Memory B cell (primary cell): ENCODE results near the gene CLIC4.

Experiments used
- ATAC-seq: fragments of 150-1000 bp; cut with Tn5 transposase; 2 replicates; pipeline ENCODE4 v1.10.0; 2021; ENCODE audit warnings: low read depth, mild to moderate bottlenecking, moderate library complexity
- DNase-seq, 2 donors: peaks; one replicate each; pipeline ENCODE4 v3.0.0; 2022; ENCODE audit warnings: low spot score in 2 of 2
- H3K27ac Mint-ChIP-seq: one replicate; pipeline ENCODE4 v1.8.0; 2022; ENCODE audit warnings: mild to moderate bottlenecking, moderate library complexity, mixed read lengths
- H3K27me3 Mint-ChIP-seq: one replicate; pipeline ENCODE4 v1.8.0; 2022; ENCODE audit warnings: mixed read lengths
- H3K36me3 Mint-ChIP-seq: one replicate; pipeline ENCODE4 v1.8.0; 2022; ENCODE audit warnings: mild to moderate bottlenecking, mixed read lengths
- H3K4me1 Mint-ChIP-seq: one replicate; pipeline ENCODE4 v1.8.0; 2022; ENCODE audit warnings: mixed read lengths
- H3K4me3 Mint-ChIP-seq: one replicate; pipeline ENCODE4 v1.8.0; 2022; ENCODE audit warnings: mild to moderate bottlenecking, moderate library complexity, mixed read lengths
- H3K9me3 Mint-ChIP-seq: one replicate; pipeline ENCODE4 v1.8.0; 2022; ENCODE audit warnings: mixed read lengths

CLIC4 gene

GRCh38 chr1:24849672-24850295, 104.5 kb downstream of the CLIC4 start:
- no peak for DNase-seq
- ATAC-seq, result no peak
- H3K9me3 Mint-ChIP-seq, result no peaks in the 10 kb centered on the region
- peak overlapping the region; percentile 80 for H3K4me3 Mint-ChIP-seq
- no peaks in the 10 kb centered on the region for H3K36me3 Mint-ChIP-seq
- peaks cover 11% of the 10 kb centered on the region for H3K4me1 Mint-ChIP-seq
- H3K27ac Mint-ChIP-seq, result peak overlapping the region; percentile 84
- H3K27me3 Mint-ChIP-seq, result no peaks in the 10 kb centered on the region

DNA sequence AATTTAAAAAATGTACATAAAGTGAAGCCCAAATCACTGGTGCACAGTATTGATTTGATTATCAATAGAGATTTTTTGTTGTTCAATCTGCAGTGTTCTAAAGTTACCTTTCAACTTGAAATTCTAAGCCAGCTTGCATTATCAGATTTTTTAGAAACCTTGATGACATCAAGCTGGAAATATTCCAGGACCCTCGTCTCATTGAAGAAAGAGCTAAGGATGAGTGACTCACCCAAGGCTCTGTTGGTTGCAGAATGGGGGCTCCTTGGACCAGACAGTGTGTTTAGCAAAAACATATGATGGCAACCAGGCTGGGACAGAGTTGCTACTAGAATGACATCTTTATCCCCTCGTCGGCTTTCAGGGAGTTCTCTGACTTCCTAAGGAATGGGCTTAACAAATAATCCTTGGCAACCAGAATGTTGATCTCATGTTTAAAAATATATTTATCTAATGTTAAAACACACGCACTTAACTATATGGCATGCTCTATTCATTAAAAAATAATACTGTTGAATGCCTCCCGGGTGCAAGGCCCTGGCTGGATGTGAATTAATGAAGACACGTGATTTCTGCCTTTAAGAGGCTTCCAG, 105.2 kb downstream of the CLIC4 start:
- H3K27ac Mint-ChIP-seq, result no peak overlapping the region
- DNase-seq, result peak in 1 of 2 donors; percentile 4
- H3K4me1 Mint-ChIP-seq, result peaks cover 11% of the 10 kb centered on the region
- H3K9me3 Mint-ChIP-seq, result no peaks in the 10 kb centered on the region
- H3K36me3 Mint-ChIP-seq, result no peaks in the 10 kb centered on the region
- no peak for ATAC-seq
- H3K27me3 Mint-ChIP-seq, result no peaks in the 10 kb centered on the region
- no peak overlapping the region for H3K4me3 Mint-ChIP-seq

DNA sequence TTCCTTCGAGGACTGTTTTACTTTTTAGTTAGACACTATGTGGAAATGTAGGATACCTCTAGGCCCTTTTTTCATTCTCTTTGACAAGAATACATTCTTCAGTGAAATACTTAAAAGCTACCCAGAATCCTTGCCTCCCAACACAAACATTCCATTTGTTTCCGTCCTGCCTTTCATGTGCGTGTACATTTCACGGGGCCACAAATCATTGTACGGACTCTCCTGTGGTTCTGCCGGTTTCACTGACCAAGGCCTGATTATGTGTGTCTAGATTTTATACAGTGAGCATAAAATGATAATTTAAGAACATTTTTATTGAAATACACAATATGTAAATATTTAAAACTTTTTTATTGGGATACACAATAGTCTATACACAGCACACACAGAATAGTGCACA, 108.4 kb downstream of the CLIC4 start:
- Mint-ChIP-seq H3K4me1 (peaks cover 8% of the 10 kb centered on the region), H3K9me3 (no peaks in the 10 kb centered on the region), H3K36me3 (no peaks in the 10 kb centered on the region), H3K27me3 (no peaks in the 10 kb centered on the region), H3K27ac (no peak overlapping the region), H3K4me3 (no peak overlapping the region)
- ATAC-seq, result no peak
- no peak for DNase-seq

DNA sequence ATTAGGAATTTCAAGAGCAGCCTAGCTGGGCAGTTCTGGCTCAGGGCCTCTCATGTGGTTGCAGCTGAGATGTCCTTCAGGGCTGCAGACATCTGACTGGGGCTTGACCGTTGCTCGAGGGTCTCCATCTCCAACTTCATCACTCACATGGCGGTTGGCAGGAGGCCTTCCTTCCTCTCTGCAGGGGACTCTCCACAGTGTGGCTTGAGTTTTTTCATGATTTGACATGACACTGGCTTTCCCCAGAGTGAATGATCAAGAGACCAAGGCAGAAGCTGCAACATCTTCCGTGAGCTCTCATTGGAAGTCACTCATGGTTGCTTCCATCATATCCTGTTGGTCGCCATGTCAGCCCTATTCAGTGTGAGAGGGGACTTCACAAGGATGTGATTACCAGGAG, 110.2 kb downstream of the CLIC4 start:
- Mint-ChIP-seq H3K27ac (no peak overlapping the region), H3K4me3 (no peak overlapping the region), H3K4me1 (no peaks in the 10 kb centered on the region), H3K9me3 (no peaks in the 10 kb centered on the region), H3K36me3 (no peaks in the 10 kb centered on the region), H3K27me3 (no peaks in the 10 kb centered on the region)
- ATAC-seq (no peak), DNase-seq (no peak)

GRCh38 chr1:24856787-24857506, 111.7 kb downstream of the CLIC4 start:
- no peaks in the 10 kb centered on the region for H3K4me1 Mint-ChIP-seq
- ATAC-seq, result no peak
- peak in 1 of 2 donors; percentile 5 for DNase-seq
- H3K27me3 Mint-ChIP-seq, result no peaks in the 10 kb centered on the region
- H3K4me3 Mint-ChIP-seq, result no peak overlapping the region
- H3K27ac Mint-ChIP-seq, result no peak overlapping the region
- no peaks in the 10 kb centered on the region for H3K36me3 Mint-ChIP-seq
- H3K9me3 Mint-ChIP-seq, result no peaks in the 10 kb centered on the region

DNA sequence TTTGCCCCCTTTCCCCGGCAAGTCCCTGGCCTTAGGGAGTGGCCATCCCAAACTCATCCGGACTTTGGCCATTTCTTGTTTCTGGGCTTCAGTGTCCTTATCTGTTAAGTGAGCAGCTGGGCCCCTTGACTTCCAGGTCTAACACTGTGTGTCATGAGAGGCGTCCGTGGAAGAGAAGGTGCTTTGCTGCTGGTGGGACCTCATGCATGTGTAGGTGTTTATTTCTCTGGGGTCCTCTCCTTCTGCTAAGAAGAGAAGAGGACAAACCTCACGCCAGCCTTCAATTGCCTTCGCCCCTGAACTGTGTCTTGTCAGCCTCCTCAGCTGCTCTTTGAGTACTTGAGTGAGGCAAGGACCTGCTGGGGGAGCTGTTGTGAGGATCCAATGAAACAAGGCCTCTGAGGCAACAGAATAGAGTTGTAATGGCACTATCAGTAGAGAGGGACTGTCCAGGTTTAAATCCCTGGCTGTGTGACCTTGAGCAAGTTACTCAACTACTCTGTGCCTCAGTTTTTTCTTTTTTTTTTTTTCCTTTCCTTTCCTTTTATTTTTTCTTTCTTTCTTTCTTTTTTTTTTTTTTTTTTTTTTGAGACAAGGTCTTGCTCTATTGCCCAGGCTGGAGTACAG, 112.4 kb downstream of the CLIC4 start:
- Mint-ChIP-seq H3K4me3 (no peak overlapping the region), H3K27me3 (no peaks in the 10 kb centered on the region), H3K27ac (no peak overlapping the region), H3K36me3 (no peaks in the 10 kb centered on the region), H3K9me3 (no peaks in the 10 kb centered on the region), H3K4me1 (no peaks in the 10 kb centered on the region)
- ATAC-seq (no peak), DNase-seq (peak in 1 of 2 donors; percentile 9)

DNA sequence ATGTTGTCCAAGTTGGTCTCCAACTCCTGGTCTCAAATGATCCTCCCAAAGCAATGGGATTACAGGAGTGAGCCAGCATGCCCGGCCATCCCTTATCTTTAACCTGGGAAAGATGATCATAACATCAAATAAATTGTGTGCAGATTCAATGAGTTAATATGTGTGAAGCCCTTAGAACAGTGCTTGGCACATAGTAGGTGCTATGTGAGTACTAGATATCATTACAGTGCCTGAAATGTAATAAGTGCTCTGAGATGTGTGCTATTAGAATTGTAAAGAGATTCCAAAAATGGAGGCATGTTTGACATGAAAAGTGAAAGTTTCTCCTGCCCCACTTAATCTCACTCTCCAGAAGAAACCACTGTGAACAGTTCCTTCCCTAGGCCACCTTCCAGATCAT, 113.0 kb downstream of the CLIC4 start:
- no peaks in the 10 kb centered on the region for H3K9me3 Mint-ChIP-seq
- H3K27me3 Mint-ChIP-seq, result peaks cover 2% of the 10 kb centered on the region
- H3K4me3 Mint-ChIP-seq, result no peak overlapping the region
- DNase-seq, result peak in 1 of 2 donors; percentile 2
- H3K4me1 Mint-ChIP-seq, result no peaks in the 10 kb centered on the region
- no peak overlapping the region for H3K27ac Mint-ChIP-seq
- ATAC-seq, result no peak
- H3K36me3 Mint-ChIP-seq, result no peaks in the 10 kb centered on the region

DNA sequence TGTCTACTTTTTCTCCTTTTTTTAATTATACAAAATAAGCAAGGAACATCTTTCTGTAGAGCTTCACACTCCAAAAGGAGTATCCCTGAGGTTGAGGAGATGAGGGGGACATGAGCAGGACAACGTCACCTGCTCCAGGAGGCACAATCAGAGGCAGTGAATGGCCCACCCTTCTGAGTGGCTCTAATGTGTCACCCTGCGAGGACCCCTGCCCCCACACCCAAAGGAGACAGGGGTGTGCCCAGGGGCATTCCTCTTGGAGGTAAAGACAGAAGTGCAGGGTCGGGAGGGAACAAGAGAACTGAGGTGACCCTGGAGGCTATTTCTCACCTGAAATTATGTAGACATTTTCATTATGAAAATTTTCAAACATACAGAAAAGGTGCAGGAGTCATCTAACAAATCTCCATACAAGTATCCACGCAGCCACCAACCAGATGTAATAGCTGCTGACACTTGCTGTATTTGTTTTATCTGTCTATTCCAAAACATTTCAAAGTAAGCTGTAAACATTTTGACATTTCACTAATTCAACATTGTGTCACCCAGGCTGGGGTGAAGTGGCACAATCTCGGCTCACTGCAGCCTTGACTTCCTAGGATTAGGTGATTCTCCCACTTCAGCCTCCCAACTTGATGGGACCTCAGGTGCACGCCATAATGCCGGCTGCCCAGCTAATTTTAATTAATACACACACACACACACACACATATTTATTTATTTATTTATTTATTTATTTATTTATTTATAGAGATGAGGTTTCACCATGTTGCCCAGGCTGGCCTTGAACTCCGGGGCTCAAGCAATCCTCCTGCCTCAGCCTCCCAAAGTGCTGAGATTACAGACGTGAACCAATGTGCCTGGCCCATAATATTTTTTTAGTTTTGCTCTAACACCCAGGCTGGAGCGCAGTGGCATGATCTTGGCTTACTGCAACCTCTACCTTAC, 114.1 kb downstream of the CLIC4 start:
- Mint-ChIP-seq H3K4me3 (no peak overlapping the region), H3K27ac (no peak overlapping the region), H3K4me1 (peaks cover 4% of the 10 kb centered on the region), H3K36me3 (no peaks in the 10 kb centered on the region), H3K9me3 (no peaks in the 10 kb centered on the region), H3K27me3 (peaks cover 5% of the 10 kb centered on the region)
- DNase-seq (peak in 1 of 2 donors; percentile 0), ATAC-seq (no peak)

DNA sequence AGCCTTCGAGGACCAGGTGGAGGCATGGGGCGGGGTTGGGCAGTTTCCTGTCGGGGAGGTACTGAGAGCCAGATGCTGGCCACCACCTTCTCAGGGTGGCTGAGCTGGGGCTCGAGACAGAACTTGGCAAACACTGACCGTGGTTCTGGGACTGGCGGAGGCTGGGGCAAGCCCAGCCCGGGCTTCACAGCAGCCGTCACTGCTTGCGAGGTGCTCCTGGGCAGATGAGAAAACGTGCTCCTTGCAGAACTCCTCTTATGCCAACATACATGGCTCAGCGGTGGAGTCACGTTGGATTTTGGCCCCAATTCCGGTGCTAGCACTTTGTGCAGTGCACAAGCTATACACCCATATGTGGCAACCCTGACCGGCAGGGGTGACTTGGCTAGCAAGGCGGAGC, 115.6 kb downstream of the CLIC4 start:
- H3K9me3 Mint-ChIP-seq, result no peaks in the 10 kb centered on the region
- ATAC-seq (no peak), DNase-seq (no peak)
- H3K4me3 Mint-ChIP-seq, result no peak overlapping the region
- no peaks in the 10 kb centered on the region for H3K36me3 Mint-ChIP-seq
- H3K27me3 Mint-ChIP-seq, result peaks cover 7% of the 10 kb centered on the region
- no peak overlapping the region for H3K27ac Mint-ChIP-seq
- H3K4me1 Mint-ChIP-seq, result peaks cover 7% of the 10 kb centered on the region

DNA sequence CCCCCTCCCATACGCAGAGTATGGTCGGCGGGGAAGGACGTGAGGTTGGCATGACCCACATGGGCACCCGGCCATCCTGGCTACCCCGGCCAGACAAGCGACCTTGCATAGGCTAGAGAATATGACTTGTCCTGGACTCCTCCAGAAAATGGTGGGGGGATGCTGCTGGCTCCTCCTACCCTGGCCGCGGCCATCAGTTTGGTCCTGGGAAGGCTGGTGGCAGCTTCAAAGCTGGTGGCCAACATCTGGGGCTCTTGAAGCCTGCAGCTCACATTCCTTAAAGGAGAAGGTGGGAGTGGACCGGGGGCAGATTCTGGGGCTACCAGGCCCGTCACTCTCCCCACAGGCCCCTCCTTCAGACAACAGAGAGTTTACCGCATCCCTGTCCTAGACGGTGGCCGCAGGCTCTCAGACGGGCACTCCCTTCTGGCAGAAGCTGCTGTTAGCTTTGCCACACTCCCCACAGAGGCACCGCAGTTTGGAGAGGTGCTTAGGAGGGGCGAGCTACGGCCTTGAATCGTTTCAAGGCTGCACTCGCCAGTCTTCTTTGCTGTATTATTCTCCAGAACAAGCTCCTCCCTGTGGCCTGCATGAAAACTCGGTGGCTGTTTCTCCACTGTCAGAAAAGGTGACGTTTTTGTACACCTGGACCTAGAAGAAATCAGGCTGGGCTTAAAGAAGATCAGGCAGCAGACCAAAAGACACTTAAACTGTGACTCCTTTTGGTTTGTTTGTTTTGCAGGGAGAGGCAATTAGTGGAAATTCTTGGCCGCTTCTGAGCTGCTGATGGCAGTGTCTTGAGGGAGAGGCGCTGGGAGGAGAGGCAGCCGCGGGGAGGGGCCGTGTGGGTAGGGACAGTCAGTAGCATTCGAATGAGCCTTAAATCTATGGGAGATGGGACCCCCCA, 116.8 kb downstream of the CLIC4 start:
- Mint-ChIP-seq H3K9me3 (no peaks in the 10 kb centered on the region), H3K4me3 (no peak overlapping the region), H3K4me1 (peaks cover 12% of the 10 kb centered on the region), H3K27me3 (peaks cover 12% of the 10 kb centered on the region), H3K36me3 (no peaks in the 10 kb centered on the region), H3K27ac (no peak overlapping the region)
- ATAC-seq (no peak), DNase-seq (peak in 1 of 2 donors; percentile 9)

- no peaks in the 10 kb centered on the region for H3K9me3 Mint-ChIP-seq
- no peak overlapping the region for H3K27ac Mint-ChIP-seq
- DNase-seq (no peak), ATAC-seq (no peak)
- H3K36me3 Mint-ChIP-seq, result no peaks in the 10 kb centered on the region
- H3K4me1 Mint-ChIP-seq, result peaks cover 16% of the 10 kb centered on the region
- H3K27me3 Mint-ChIP-seq, result peaks cover 18% of the 10 kb centered on the region
- no peak overlapping the region for H3K4me3 Mint-ChIP-seq
Measured at GRCh38 chr1:24862775-24863483, 117.7 kb downstream of the CLIC4 start.

DNA sequence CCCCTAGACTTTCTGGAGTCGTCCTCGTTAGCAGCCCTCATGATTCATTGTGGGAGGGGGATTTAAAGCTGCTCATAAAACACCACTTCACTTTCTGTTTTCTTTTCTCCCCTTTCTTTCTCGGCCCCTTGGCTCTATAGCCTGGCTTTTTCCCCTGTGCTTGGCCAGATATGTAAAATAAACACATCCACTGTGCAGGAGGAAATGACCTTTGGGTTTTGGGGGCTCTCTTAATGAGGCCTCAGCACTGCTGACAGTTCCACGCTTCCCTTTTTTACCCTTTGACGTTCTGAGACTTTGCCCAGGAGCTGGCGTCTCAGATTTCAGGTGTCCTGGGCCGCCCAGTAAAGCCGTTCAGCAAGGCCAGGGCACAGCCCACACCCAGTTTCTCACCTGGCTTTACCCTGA, 119.1 kb downstream of the CLIC4 start:
- Mint-ChIP-seq H3K27ac (no peak overlapping the region), H3K9me3 (no peaks in the 10 kb centered on the region), H3K4me3 (no peak overlapping the region), H3K4me1 (peaks cover 18% of the 10 kb centered on the region), H3K27me3 (peaks cover 22% of the 10 kb centered on the region), H3K36me3 (no peaks in the 10 kb centered on the region)
- peak; percentile 38 for ATAC-seq
- no peak for DNase-seq
